Activated B cell treated with CpG ODN at 0.5 μM for 24 hours (primary cell): ENCODE data around the gene AHNAK2. TPM values are rescaled to one million over a fixed set of nuclear protein-coding genes. Genes with fewer than 3 reads are reported as not detected.
A peak's percentile ranks its signal among the peaks of the same experiment; 100 is the strongest.

Source experiments
- ATAC-seq: fragments of 200-7000 bp; cut with Tn5 transposase; one replicate; pipeline ENCODE4 v1.10.0; 2021; ENCODE audit warnings: low read depth, mild to moderate bottlenecking, moderate library complexity
- CTCF ChIA-PET: fragments of 350-600 bp; sonication (Branson Sonifier 250); formaldehyde crosslinking; loops from one replicate; lab custom pipeline; 2021; ENCODE audit warnings: antibody characterized with exemption; lab: Charles Lee
- POLR2A ChIA-PET: fragments of 350-600 bp; sonication (Branson Sonifier 250); formaldehyde crosslinking; loops from one replicate; lab custom pipeline; 2021; ENCODE audit warnings: antibody characterized with exemption; lab: Charles Lee
- DNase-seq: peaks from one replicate; pipeline ENCODE4 v3.0.0; 2022
- H3K27ac Mint-ChIP-seq: one replicate; pipeline ENCODE4 v1.8.0; 2020; ENCODE audit warnings: mixed read lengths
- H3K27me3 Mint-ChIP-seq: one replicate; pipeline ENCODE4 v1.8.0; 2021; ENCODE audit warnings: mixed read lengths
- H3K36me3 Mint-ChIP-seq: one replicate; pipeline ENCODE4 v1.8.0; 2021; ENCODE audit warnings: low read depth, mixed read lengths
- H3K4me1 Mint-ChIP-seq: one replicate; pipeline ENCODE4 v1.8.0; 2021; ENCODE audit warnings: mixed read lengths
- H3K4me3 Mint-ChIP-seq: one replicate; pipeline ENCODE4 v1.8.0; 2020; ENCODE audit warnings: mild to moderate bottlenecking, mixed read lengths
- H3K9me3 Mint-ChIP-seq: one replicate; pipeline ENCODE4 v1.8.0; 2020; ENCODE audit warnings: mixed read lengths
- intact Hi-C: fragments of 100-400 bp; cut with micrococcal nuclease; formaldehyde crosslinking; loops from one replicate; pipeline ENCODE4 v1.15.1; 2024
- total RNA-seq: library from RNA; stranded (reverse); gene quantifications from 2 replicates; pipeline ENCODE4 v1.2.3, GENCODE V29; 2022
- TF ChIP-seq, protein P1 (sequence below): fragments of 200-600 bp; IDR thresholded peaks from one replicate; pipeline ENCODE4 v1.8.0; 2022; ENCODE audit warnings: antibody characterized with exemption, mild to moderate bottlenecking

The AHNAK2 gene
- total RNA-seq, 1 donor from 2014 or later, result not detected

DNA sequence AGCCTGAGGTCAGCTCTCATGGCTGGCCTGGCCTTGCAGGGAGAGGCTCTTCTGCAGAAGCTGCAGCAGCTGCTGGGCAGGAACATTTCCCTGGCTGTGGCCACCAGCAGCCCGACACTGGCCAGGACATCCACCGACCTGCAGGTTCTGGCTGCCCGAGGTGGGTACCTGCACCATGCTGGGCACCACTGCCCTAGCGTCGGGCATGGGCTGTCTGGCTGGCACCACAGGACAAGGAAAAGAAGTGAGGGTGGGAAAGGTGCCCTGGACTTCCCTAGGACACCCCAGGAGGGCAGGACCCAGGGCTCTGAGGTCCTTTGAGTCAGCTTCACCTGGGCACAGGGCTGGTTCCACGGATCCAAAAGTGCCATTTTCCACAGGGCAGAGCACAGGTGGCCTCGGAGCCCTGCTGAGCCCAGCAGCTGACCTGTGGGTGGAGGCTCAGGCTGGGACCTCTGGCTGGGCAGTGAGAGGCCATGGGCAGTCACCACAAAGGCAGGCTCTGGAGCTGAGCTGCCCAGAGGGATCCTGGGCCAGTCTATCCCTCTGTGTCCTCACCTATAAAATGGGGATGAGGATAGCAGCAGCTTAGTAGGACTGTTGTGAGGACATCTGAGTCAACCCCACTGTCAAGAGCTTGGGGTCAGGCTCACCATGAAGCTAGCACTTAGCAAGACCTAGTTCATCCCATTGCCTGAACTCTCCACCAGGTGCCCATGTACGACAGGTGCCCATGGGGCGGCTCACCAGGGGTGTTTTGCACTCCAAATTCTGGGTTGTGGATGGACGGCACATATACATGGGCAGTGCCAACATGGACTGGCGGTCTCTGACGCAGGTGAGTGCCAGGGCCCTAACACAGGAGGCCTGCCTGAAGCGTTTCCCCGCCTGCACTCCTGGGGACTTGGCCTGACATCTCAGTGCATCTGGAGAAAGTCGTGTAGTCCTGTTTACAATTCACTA lies 48.6 kb downstream of the AHNAK2 start:
- Mint-ChIP-seq H3K4me1 (peaks cover 42% of the 10 kb centered on the region), H3K27me3 (no peaks in the 10 kb centered on the region), H3K4me3 (no peak overlapping the region), H3K27ac (no peak overlapping the region), H3K36me3 (peaks cover 33% of the 10 kb centered on the region), H3K9me3 (no peaks in the 10 kb centered on the region)
- no peak for ATAC-seq
- ChIA-PET CTCF (no interaction called here), POLR2A (interaction anchor here (0.9 to 10.5 kb wide), 2 partner anchors 6 to 31 kb away, joined by 3 to 114 read pairs; partner anchors contain the start of gene PLD4)
- peak; percentile 14 for DNase-seq
- TF ChIP-seq, protein P1, sequence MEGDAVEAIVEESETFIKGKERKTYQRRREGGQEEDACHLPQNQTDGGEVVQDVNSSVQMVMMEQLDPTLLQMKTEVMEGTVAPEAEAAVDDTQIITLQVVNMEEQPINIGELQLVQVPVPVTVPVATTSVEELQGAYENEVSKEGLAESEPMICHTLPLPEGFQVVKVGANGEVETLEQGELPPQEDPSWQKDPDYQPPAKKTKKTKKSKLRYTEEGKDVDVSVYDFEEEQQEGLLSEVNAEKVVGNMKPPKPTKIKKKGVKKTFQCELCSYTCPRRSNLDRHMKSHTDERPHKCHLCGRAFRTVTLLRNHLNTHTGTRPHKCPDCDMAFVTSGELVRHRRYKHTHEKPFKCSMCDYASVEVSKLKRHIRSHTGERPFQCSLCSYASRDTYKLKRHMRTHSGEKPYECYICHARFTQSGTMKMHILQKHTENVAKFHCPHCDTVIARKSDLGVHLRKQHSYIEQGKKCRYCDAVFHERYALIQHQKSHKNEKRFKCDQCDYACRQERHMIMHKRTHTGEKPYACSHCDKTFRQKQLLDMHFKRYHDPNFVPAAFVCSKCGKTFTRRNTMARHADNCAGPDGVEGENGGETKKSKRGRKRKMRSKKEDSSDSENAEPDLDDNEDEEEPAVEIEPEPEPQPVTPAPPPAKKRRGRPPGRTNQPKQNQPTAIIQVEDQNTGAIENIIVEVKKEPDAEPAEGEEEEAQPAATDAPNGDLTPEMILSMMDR, result no peak
- intact Hi-C loops, result loop anchor here (5.0 to 10.0 kb wide), 3 partner anchors 133 to 563 kb away; partner anchors contain the start of genes INF2 and TEDC1

DNA sequence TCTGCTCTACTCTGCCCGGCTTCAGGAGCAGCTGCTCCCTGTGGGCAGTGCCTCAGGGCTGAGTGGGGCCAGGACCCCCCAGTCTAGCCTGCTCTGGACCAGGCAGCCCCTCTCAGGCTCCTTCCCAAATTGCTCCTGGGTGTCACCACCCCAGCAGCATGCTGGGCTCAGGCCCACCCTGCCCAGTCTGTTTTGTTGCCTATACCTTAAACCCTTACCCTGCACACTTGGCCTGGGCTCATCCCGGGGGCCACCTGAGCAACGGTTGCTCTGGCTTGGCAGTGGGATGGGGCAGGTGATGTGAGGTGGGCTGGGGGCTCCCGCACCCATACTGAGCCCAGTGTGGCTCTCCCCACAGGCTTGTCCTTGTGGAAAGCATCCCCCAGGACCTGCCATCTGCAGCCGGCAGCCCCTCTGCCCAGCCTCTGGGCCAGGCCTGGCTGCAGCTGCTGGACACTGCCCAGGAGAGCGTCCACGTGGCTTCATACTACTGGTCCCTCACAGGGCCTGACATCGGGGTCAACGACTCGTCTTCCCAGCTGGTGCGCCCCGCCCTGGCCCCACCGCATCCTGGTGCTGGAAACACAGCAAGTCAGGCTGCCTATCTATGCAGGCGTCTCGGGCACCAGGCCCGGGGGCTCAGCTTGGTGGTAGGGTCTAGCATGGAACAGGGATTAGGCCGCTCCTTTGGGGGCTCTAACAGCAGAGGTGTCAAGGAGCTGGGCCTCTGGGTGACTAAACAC lies 49.6 kb downstream of the AHNAK2 start:
- Mint-ChIP-seq H3K27ac (no peak overlapping the region), H3K9me3 (no peaks in the 10 kb centered on the region), H3K4me3 (no peak overlapping the region), H3K36me3 (peaks cover 33% of the 10 kb centered on the region), H3K4me1 (peaks cover 46% of the 10 kb centered on the region), H3K27me3 (no peaks in the 10 kb centered on the region)
- POLR2A ChIA-PET, result interaction anchor here (0.9 kb wide), 1 partner anchor 30 kb away, joined by 3 read pairs; no protein-coding TSS in a partner anchor
- CTCF ChIA-PET, result no interaction called here
- ATAC-seq (no peak), DNase-seq (peak; percentile 15)
- intact Hi-C loops, result loop anchor here (5.0 to 10.0 kb wide), 3 partner anchors 134 to 564 kb away; partner anchors contain the start of genes INF2 and TEDC1
- TF ChIP-seq, protein P1, result no peak

DNA sequence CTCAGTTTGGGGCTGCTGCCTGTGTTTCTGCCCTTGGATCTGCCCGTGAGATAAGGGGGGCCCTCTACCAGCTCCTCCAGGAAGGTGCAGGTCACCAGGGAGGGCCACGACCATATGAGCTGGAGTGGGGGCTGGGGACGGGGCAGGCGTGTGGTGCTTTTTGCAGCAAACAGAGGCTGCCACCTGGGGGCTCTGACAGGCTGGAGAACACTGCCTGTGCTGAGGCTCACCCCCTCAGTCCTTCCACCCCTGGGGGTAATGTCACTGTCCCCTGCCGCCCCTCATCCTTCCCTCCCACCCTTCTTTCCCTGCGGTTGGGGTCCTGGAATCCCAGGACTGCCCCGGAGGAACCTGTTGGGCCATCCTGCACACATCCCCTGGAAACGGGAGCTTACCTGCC lies 50.3 kb downstream of the AHNAK2 start:
- peaks cover 52% of the 10 kb centered on the region for H3K4me1 Mint-ChIP-seq
- peaks cover 33% of the 10 kb centered on the region for H3K36me3 Mint-ChIP-seq

DNA sequence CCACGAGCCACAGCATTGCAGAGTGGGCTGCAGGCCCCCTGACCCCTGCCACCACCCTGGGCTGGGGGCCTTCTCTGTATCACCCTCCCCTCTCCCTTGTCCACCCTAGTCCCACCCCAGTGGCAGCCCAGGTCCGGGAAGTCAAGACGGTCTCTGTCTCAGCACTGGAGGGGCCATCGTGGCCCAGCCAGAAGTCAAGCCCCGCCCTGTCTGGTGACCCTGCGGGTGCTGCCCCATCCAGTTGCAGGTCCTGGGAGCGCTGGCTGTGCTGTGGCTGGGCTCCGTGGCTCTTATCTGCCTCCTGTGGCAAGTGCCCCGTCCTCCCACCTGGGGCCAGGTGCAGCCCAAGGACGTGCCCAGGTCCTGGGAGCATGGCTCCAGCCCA lies 50.8 kb downstream of the AHNAK2 start:
- intact Hi-C loops, result loop anchor here (2.0 to 10.0 kb wide), 5 partner anchors 93 to 565 kb away; partner anchors contain the start of genes CDCA4, INF2 and TEDC1

More for the DNA sequence above, 50.3 kb downstream of the AHNAK2 start:
- H3K27ac Mint-ChIP-seq, result peak overlapping the region; percentile 91
- intact Hi-C loops, result loop anchor here (2.0 to 10.0 kb wide), 5 partner anchors 93 to 564 kb away; partner anchors contain the start of genes CDCA4, INF2 and TEDC1
- peak overlapping the region; percentile 88 for H3K4me3 Mint-ChIP-seq
- TF ChIP-seq, protein P1, result no peak
- POLR2A ChIA-PET, result no interaction called here
- H3K9me3 Mint-ChIP-seq, result no peaks in the 10 kb centered on the region
- ATAC-seq (no peak), DNase-seq (no peak)
- no peaks in the 10 kb centered on the region for H3K27me3 Mint-ChIP-seq
- CTCF ChIA-PET, result interaction anchor here (0.8 to 1.1 kb wide), 2 partner anchors 9 to 32 kb away, joined by 3 to 4 read pairs; no protein-coding TSS in a partner anchor

More for the DNA sequence above, 50.8 kb downstream of the AHNAK2 start:
- H3K4me3 Mint-ChIP-seq, result peak overlapping the region; percentile 88
- CTCF ChIA-PET, result interaction anchor here (0.8 to 1.1 kb wide), 2 partner anchors 10 to 31 kb away, joined by 3 to 4 read pairs; no protein-coding TSS in a partner anchor
- DNase-seq, result peak; percentile 16
- ATAC-seq, result no peak
- H3K36me3 Mint-ChIP-seq, result peaks cover 33% of the 10 kb centered on the region
- peak overlapping the region; percentile 91 for H3K27ac Mint-ChIP-seq
- POLR2A ChIA-PET, result interaction anchor here (0.5 to 4.2 kb wide), 2 partner anchors 21 to 137 kb away, joined by 5 to 29 read pairs; partner anchors contain the start of gene GPR132
- H3K4me1 Mint-ChIP-seq, result peaks cover 57% of the 10 kb centered on the region
- TF ChIP-seq, protein P1, result no peak
- no peaks in the 10 kb centered on the region for H3K9me3 Mint-ChIP-seq
- no peaks in the 10 kb centered on the region for H3K27me3 Mint-ChIP-seq
